Sigmoid colon (tissue), 4 donors: ENCODE results near the gene ZNF705A.
"Not testable (repeated sequence)": the region's sequence is repeated elsewhere in the genome, so short reads cannot be mapped to it uniquely, and the experiment has no call there.

Experiments
- EP300 ChIP-seq, 4 donors: sonication (generic); formaldehyde crosslinking; IDR thresholded peaks; one replicate each; pipeline ENCODE4 v1.6.1; 2017; ENCODE audit warnings: antibody characterized with exemption in 4 of 4
- POLR2A ChIP-seq, 2 donors: fragments of 450-650 bp; IDR thresholded peaks; one replicate each; pipeline ENCODE4 v1.6.1; 2016; ENCODE audit warnings: antibody characterized with exemption in 2 of 2, mild to moderate bottlenecking in 2 of 2, moderate library complexity in 2 of 2
- POLR2AphosphoS5 ChIP-seq, 4 donors: sonication (generic); formaldehyde crosslinking; IDR thresholded peaks; one replicate each; pipeline ENCODE4 v1.6.1; 2017; ENCODE audit warnings: antibody characterized with exemption in 4 of 4
- TF ChIP-seq, protein P1 (sequence below), 4 experiments: fragments of 450-650 bp in 3 of 4; fragments of 200-600 bp in 1 of 4; IDR thresholded peaks; one replicate each; pipeline ENCODE4 v1.5.1; 2016 to 2019; ENCODE audit warnings: antibody characterized with exemption in 4 of 4, mild to moderate bottlenecking in 3 of 4, moderate library complexity in 2 of 4

DNA sequence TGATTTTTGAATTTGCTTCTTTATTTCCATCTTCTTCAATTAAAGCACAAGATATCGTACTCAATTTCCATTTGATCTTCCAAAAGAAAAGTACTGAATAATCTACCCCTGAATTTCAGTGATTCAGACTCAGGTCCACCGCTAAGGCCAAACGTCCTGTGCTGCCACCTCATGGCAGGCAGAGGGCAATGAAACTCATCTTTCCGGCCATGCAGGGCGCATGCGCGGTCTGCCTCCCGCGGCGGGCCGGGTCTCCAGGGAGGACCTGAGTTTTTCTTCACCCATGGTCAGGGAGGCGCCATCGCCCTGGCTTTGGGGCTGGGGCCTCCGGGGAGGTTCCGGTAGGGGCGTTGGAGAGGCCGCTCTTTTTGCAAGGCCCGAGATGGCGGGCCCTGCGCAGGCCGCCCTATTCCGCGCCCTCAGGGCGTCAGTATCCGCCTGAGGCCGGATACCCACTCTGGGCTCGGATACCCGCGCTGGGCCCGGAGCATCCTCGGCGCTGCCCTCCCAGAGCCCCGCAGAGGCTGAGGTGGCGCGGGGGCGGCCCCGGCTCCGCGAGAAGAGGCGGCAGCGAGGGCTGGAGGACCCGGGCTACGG is 23.3 kb downstream of the ZNF705A start:
- TF ChIP-seq, protein P1, sequence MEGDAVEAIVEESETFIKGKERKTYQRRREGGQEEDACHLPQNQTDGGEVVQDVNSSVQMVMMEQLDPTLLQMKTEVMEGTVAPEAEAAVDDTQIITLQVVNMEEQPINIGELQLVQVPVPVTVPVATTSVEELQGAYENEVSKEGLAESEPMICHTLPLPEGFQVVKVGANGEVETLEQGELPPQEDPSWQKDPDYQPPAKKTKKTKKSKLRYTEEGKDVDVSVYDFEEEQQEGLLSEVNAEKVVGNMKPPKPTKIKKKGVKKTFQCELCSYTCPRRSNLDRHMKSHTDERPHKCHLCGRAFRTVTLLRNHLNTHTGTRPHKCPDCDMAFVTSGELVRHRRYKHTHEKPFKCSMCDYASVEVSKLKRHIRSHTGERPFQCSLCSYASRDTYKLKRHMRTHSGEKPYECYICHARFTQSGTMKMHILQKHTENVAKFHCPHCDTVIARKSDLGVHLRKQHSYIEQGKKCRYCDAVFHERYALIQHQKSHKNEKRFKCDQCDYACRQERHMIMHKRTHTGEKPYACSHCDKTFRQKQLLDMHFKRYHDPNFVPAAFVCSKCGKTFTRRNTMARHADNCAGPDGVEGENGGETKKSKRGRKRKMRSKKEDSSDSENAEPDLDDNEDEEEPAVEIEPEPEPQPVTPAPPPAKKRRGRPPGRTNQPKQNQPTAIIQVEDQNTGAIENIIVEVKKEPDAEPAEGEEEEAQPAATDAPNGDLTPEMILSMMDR (IDR thresholded peaks at IDR 0.05) = peak in 3 of 4 experiments; percentile 52 to 76 (median 55)
- not testable (repeated sequence) for TF ChIP-seq POLR2A, EP300 (IDR thresholded peaks at IDR 0.05)
- TF ChIP-seq POLR2AphosphoS5 (IDR thresholded peaks at IDR 0.05) = peak; percentile 49 to 86 (median 76)
